ENCODE results near the gene ADORA1. TPM values are rescaled to one million over a fixed set of nuclear protein-coding genes. Genes with fewer than 3 reads are reported as not detected.
A peak's percentile ranks its signal among the peaks of the same experiment; 100 is the strongest.

The ADORA1 gene
- total RNA-seq, 3 donors from 2014 or later, result 0.53 to 1.3 (median 0.78) TPM

GRCh38 chr1:203126866-203127665 lies 460 bp upstream of the ADORA1 start:
- ATAC-seq, result peak; percentile 8
- no peaks in the 10 kb centered on the region for H3K9me3 ChIP-seq
- H3K36me3 ChIP-seq (ENCODE audit: low read depth), result no peaks in the 10 kb centered on the region
- TF ChIP-seq, protein P1, sequence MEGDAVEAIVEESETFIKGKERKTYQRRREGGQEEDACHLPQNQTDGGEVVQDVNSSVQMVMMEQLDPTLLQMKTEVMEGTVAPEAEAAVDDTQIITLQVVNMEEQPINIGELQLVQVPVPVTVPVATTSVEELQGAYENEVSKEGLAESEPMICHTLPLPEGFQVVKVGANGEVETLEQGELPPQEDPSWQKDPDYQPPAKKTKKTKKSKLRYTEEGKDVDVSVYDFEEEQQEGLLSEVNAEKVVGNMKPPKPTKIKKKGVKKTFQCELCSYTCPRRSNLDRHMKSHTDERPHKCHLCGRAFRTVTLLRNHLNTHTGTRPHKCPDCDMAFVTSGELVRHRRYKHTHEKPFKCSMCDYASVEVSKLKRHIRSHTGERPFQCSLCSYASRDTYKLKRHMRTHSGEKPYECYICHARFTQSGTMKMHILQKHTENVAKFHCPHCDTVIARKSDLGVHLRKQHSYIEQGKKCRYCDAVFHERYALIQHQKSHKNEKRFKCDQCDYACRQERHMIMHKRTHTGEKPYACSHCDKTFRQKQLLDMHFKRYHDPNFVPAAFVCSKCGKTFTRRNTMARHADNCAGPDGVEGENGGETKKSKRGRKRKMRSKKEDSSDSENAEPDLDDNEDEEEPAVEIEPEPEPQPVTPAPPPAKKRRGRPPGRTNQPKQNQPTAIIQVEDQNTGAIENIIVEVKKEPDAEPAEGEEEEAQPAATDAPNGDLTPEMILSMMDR (IDR thresholded peaks at IDR 0.05), result no peak
- H3K4me1 ChIP-seq (ENCODE audit: low read depth), result peaks cover 17% of the 10 kb centered on the region
- intact Hi-C loops (cut with DNase I, micrococcal nuclease), result no loop called here
- no peak overlapping the region for H3K4me3 ChIP-seq
- DNase-seq, result no peak

DNA sequence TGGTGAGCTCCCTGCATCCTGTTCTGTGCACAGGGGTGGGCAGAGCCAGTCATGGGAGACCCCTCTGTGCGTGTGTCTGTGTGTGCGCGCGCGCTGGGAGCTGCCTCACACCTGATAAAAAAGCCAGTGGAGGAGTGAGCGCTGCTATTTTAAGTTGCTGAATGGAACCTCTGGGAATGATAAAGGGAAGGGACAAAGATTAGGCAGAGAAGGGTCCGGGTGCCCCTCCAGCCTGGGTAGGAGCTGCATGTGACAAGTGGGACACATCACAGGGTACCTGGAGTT lies 847 bp downstream of the ADORA1 start:
- Histone ChIP-seq H3K4me1 (ENCODE audit: low read depth) (peaks cover 17% of the 10 kb centered on the region), H3K9me3 (no peaks in the 10 kb centered on the region), H3K4me3 (no peak overlapping the region), H3K36me3 (ENCODE audit: low read depth) (no peaks in the 10 kb centered on the region)
- no peak for DNase-seq
- no peak for ATAC-seq
- TF ChIP-seq, protein P1 (IDR thresholded peaks at IDR 0.05), result no peak
- intact Hi-C loops (cut with DNase I, micrococcal nuclease), result no loop called here

DNA sequence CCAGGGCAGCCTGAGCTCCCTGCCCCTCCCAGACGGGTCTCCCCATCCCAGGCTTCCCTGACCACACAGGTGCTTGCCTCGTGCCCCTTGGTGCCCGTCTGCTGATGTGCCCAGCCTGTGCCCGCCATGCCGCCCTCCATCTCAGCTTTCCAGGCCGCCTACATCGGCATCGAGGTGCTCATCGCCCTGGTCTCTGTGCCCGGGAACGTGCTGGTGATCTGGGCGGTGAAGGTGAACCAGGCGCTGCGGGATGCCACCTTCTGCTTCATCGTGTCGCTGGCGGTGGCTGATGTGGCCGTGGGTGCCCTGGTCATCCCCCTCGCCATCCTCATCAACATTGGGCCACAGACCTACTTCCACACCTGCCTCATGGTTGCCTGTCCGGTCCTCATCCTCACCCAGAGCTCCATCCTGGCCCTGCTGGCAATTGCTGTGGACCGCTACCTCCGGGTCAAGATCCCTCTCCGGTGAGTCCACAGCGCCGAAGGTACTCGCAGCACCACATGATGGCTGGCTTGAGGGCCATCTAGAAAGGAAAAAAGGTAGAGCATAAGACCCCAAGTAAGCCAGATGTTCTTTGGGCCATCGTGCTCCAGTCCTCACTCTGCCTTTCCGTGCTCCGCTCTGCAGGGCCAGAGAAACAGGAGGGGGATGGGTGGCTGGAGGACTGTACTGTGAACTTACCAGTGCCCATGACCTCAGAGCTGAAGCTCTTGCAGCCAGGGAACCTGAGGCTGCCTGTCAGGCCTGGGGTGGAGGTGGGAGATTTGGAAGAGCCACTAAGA lies 1.4 kb downstream of the ADORA1 start:
- intact Hi-C loops (cut with DNase I, micrococcal nuclease), result no loop called here
- H3K4me1 ChIP-seq (ENCODE audit: low read depth), result peaks cover 17% of the 10 kb centered on the region

GRCh38 chr1:203129501-203130231 lies 2.1 kb downstream of the ADORA1 start:
- DNase-seq (peak in 1 of 3 donors; percentile 42), ATAC-seq (no peak)
- H3K4me1 ChIP-seq (ENCODE audit: low read depth), result peaks cover 17% of the 10 kb centered on the region
- H3K4me3 ChIP-seq, result no peak overlapping the region
- TF ChIP-seq, protein P1 (IDR thresholded peaks at IDR 0.05), result no peak
- intact Hi-C loops (cut with DNase I, micrococcal nuclease), result no loop called here
- H3K36me3 ChIP-seq (ENCODE audit: low read depth), result no peaks in the 10 kb centered on the region
- no peaks in the 10 kb centered on the region for H3K9me3 ChIP-seq

More for the DNA sequence above, 1.4 kb downstream of the ADORA1 start:
- no peaks in the 10 kb centered on the region for H3K9me3 ChIP-seq
- H3K36me3 ChIP-seq (ENCODE audit: low read depth), result no peaks in the 10 kb centered on the region
- TF ChIP-seq, protein P1 (IDR thresholded peaks at IDR 0.05), result no peak
- DNase-seq (no peak), ATAC-seq (no peak)
- H3K4me3 ChIP-seq, result no peak overlapping the region

GRCh38 chr1:203130358-203130985 lies 2.9 kb downstream of the ADORA1 start:
- Histone ChIP-seq H3K4me3 (no peak overlapping the region), H3K36me3 (ENCODE audit: low read depth) (no peaks in the 10 kb centered on the region), H3K4me1 (ENCODE audit: low read depth) (peaks cover 17% of the 10 kb centered on the region), H3K9me3 (no peaks in the 10 kb centered on the region)
- ATAC-seq (no peak), DNase-seq (no peak)
- TF ChIP-seq, protein P1 (IDR thresholded peaks at IDR 0.05), result no peak
- intact Hi-C loops (cut with DNase I, micrococcal nuclease), result no loop called here
